Sigmoid colon (tissue), 3 donors: Measurements from ENCODE around the gene ZER1.

ENCODE experiments used
- CTCF ChIP-seq, 4 experiments: fragments of 450-650 bp in 3 of 4; fragments of 200-600 bp in 1 of 4; IDR thresholded peaks; one replicate each; pipeline ENCODE4 v1.5.1; 2016 to 2019; ENCODE audit warnings: antibody characterized with exemption in 4 of 4, mild to moderate bottlenecking in 3 of 4, moderate library complexity in 2 of 4
- POLR2A ChIP-seq, 2 donors: fragments of 450-650 bp; IDR thresholded peaks; one replicate each; pipeline ENCODE4 v1.6.1; 2016; ENCODE audit warnings: antibody characterized with exemption in 2 of 2, mild to moderate bottlenecking in 2 of 2, moderate library complexity in 2 of 2

GRCh38 chr9:128809036-128809599 is 37.4 kb upstream of the ZER1 start:
- TF ChIP-seq CTCF (IDR thresholded peaks at IDR 0.05) (no peak), POLR2A (IDR thresholded peaks at IDR 0.05) (no peak)
